ENCODE measurements around the gene SAPCD2.

Gene SAPCD2

GRCh38 chr9:137030538-137031527 is 39.5 kb downstream of the SAPCD2 start:
- Histone ChIP-seq H3K36me3 (ENCODE audit: control insufficient read depth in 2 of 2, insufficient read depth in 1 of 2, low read length in 2 of 2) (no peaks in the 10 kb centered on the region), H3K9me3 (ENCODE audit: control insufficient read depth, insufficient read depth, low read depth, low read length) (no peaks in the 10 kb centered on the region), H3K4me1 (ENCODE audit: control insufficient read depth, insufficient read depth, low read length) (peaks cover 2% of the 10 kb centered on the region; the same call in 1 of the 2 replicates), H3K27ac (ENCODE audit: extremely low read depth, low read depth, low read length) (no peak overlapping the region), H3K4me3 (ENCODE audit: low read depth, low read length) (no peak overlapping the region)
- peak; percentile 54; the same call in 1 of the 2 replicates for TF ChIP-seq ZNF341 (tag by site-specific recombination; IDR thresholded peaks at IDR 0.05; ENCODE audit: low read depth)
- TF ChIP-seq ZFP37 (tag by site-specific recombination; IDR thresholded peaks at IDR 0.05) = no peak
- no peak for TF ChIP-seq KLF9 (tag by site-specific recombination; IDR thresholded peaks at IDR 0.05; ENCODE audit: low read depth)
- 0 out of 2 replicates have a peak, but pooled peaks have one; percentile 32 for TF ChIP-seq HIC1 (tag by site-specific recombination; IDR thresholded peaks at IDR 0.05)
- TF ChIP-seq ZNF580 (tag by site-specific recombination; IDR thresholded peaks at IDR 0.05) = no peak
- TF ChIP-seq ZFHX2 (tag by site-specific recombination; conservative IDR thresholded peaks at IDR 0.05) = peak; percentile 86
- TF ChIP-seq ZNF266 (tag by site-specific recombination; IDR thresholded peaks at IDR 0.05; ENCODE audit: low read depth) = no peak
- TF ChIP-seq EGR2 (tag by site-specific recombination; IDR thresholded peaks at IDR 0.05; ENCODE audit: low read depth) = peak; percentile 86
- TF ChIP-seq ZNF561 (tag by site-specific recombination; IDR thresholded peaks at IDR 0.05; ENCODE audit: borderline replicate concordance) = no peak
- no peak for TF ChIP-seq ZNF747 (tag by site-specific recombination; IDR thresholded peaks at IDR 0.05)
- no peak for TF ChIP-seq SCRT2 (tag by site-specific recombination; IDR thresholded peaks at IDR 0.05)
- ChIA-PET POLR2A (interaction anchor here (0.6 to 0.8 kb wide), 2 partner anchors 9 to 24 kb away, joined by 3 to 4 read pairs; no protein-coding TSS in a partner anchor), CTCF (interaction anchor here (0.7 to 5.8 kb wide), 21 partner anchors 12 to 253 kb away, joined by 3 to 86 read pairs (median 11); partner anchors contain the start of genes CLIC3, NPDC1, SAPCD2 and TMEM141)

GRCh38 chr9:137030006-137030405 is 40.4 kb downstream of the SAPCD2 start:
- ChIA-PET POLR2A (interaction anchor here (0.5 to 1.7 kb wide), 10 partner anchors 11 to 211 kb away, joined by 3 to 8 read pairs (median 3); partner anchors contain the start of genes CLIC3, PAXX and TUBB4B), CTCF (interaction anchor here (0.6 to 5.8 kb wide), 68 partner anchors 9 to 866 kb away, joined by 3 to 86 read pairs (median 6); partner anchors contain the start of genes C8G, CLIC3, LCN15 and NPDC1)
- Histone ChIP-seq H3K4me1 (ENCODE audit: control insufficient read depth, insufficient read depth, low read length) (peaks cover 2% of the 10 kb centered on the region; the same call in 1 of the 2 replicates), H3K27ac (ENCODE audit: extremely low read depth, low read depth, low read length) (no peak overlapping the region), H3K9me3 (ENCODE audit: control insufficient read depth, insufficient read depth, low read depth, low read length) (no peaks in the 10 kb centered on the region), H3K4me3 (ENCODE audit: low read depth, low read length) (no peak overlapping the region), H3K36me3 (ENCODE audit: control insufficient read depth in 2 of 2, insufficient read depth in 1 of 2, low read length in 2 of 2) (no peaks in the 10 kb centered on the region)
- TF ChIP-seq ZNF23 (tag by site-specific recombination; IDR thresholded peaks at IDR 0.05; ENCODE audit: borderline replicate concordance) = no peak
- 0 out of 2 replicates have a peak, but pooled peaks have one; percentile 11 for TF ChIP-seq ZNF623 (tag by site-specific recombination; IDR thresholded peaks at IDR 0.05)
- no peak for TF ChIP-seq BCL6B (tag by site-specific recombination; IDR thresholded peaks at IDR 0.05)
- TF ChIP-seq KLF17 (tag by site-specific recombination; IDR thresholded peaks at IDR 0.05) = no peak
- no peak for TF ChIP-seq HIC1 (tag by site-specific recombination; IDR thresholded peaks at IDR 0.05)
- TF ChIP-seq ZNF138 (tag by site-specific recombination; IDR thresholded peaks at IDR 0.05; ENCODE audit: borderline replicate concordance) = no peak
